ENCODE measurements around the gene LRP1.

DNA sequence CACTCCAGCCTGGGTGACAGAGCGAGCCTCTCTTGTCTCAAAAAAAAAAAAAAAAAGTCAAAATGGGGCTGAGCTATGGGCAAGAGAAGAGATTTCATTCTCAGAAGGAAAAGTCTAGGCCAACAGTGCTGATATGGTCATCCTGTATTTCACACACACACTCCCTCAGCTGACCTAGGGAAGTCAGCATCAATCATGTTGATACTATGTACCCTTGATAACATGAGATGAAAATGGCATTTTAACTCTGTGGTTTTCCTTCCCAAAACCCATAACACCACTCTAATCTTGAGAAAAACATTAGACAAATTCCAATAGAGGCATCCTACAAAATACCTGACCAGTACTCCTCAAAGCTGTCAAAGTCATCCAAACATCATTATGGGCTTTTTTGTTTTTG is 47.4 kb upstream of the LRP1 start:
- TF ChIP-seq, protein P1, sequence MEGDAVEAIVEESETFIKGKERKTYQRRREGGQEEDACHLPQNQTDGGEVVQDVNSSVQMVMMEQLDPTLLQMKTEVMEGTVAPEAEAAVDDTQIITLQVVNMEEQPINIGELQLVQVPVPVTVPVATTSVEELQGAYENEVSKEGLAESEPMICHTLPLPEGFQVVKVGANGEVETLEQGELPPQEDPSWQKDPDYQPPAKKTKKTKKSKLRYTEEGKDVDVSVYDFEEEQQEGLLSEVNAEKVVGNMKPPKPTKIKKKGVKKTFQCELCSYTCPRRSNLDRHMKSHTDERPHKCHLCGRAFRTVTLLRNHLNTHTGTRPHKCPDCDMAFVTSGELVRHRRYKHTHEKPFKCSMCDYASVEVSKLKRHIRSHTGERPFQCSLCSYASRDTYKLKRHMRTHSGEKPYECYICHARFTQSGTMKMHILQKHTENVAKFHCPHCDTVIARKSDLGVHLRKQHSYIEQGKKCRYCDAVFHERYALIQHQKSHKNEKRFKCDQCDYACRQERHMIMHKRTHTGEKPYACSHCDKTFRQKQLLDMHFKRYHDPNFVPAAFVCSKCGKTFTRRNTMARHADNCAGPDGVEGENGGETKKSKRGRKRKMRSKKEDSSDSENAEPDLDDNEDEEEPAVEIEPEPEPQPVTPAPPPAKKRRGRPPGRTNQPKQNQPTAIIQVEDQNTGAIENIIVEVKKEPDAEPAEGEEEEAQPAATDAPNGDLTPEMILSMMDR (IDR thresholded peaks at IDR 0.05): no peak
- TF ChIP-seq SIN3A (IDR thresholded peaks at IDR 0.05; ENCODE audit: borderline replicate concordance, insufficient read depth, low read depth, low read length) (no peak), POLR2AphosphoS5 (IDR thresholded peaks at IDR 0.05; ENCODE audit: low read depth, low read length) (no peak)
